Mesenteric fat pad (tissue), 1 donor: Measurements from ENCODE around the gene SLC38A11. TPM values are rescaled to one million over a fixed set of nuclear protein-coding genes. Genes with fewer than 3 reads are reported as not detected.

Experiments
- DNase-seq: peaks from one replicate; pipeline ENCODE4 v3.0.0-alpha.2; 2020; ENCODE audit warnings: low spot score
- total RNA-seq: library from RNA; stranded (reverse); fragmentation: NEBNext Ultra II Directional; extraction: Animal tissue kit (Norgen Biotek cat#: 25700); gene quantifications from one replicate; pipeline ENCODE4 v1.2.1, GENCODE V29; 2021
- donor health status: DM: yes; HTN: yes; CAD: no.

Gene SLC38A11
- total RNA-seq, 1 donor from 2014 or later = 1.1 TPM

- no peak for DNase-seq
These were observed 37.9 kb downstream of the SLC38A11 start for GRCh38 chr2:164917296-164917903.

- DNase-seq = no peak
These were observed 39.8 kb downstream of the SLC38A11 start for GRCh38 chr2:164915566-164915965.

- no peak for DNase-seq
These were observed 41.5 kb downstream of the SLC38A11 start for GRCh38 chr2:164913640-164914350.

- DNase-seq = no peak
These were observed 42.3 kb downstream of the SLC38A11 start for GRCh38 chr2:164913011-164913410.

GRCh38 chr2:164911832-164912231 lies 43.5 kb downstream of the SLC38A11 start:
- no peak for DNase-seq

DNA sequence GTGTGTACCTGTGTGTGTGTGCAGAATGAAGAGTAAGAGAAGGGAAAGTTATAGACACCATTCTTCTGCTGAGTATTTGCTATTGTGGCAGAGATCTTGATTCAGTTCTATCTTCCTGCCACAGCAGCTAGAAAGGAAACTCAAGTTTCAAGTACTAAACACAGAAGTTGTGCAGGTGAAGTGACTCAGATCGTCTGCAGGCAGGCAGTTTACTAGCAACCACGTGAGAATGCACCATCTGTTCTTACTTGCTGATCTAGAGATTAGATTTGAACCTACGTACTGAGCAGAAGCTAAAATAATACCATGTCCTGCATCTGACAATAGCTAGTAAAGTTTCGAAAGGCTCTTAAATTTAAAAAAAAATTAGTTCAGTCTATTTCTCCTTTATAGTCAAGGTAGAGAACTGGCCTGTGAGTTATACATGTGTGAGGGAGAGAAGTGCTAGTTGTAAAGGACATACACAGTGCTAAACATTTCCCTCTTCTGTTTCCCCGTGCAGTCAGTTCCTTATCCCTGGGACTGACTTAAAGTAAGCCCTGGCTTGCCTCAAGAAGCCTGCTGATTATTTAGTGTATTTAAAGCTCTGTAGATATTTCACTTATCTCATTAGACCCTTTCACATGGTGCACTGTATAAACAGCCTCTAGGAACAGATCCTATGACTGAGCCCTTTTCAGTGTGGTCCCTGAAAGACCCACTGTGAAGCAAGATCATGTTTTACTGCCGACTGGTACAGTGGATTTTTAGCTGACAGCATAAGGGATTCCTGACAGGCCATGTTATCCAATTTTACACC lies 45.0 kb downstream of the SLC38A11 start:
- DNase-seq = no peak

DNA sequence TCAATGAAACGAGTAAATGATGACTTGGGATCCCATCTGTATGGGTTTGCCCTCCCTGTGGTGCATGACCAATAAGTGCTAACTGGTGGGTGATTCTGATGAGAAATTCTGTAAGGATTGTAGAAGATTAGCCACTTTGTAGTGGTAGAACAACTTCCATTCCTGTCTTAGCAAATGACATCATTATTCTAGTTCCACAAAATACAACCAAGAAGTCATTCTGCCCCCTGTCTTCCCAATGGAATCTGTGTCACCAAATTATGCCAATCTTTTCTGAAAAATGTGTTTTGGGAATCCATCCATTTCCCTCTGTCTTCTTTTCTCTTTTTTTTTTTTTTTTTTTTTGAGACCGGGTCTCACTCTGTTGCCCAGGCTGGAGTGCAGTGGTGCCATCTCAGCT lies 48.4 kb downstream of the SLC38A11 start:
- DNase-seq = no peak

- no peak for DNase-seq
These were observed 50.0 kb downstream of the SLC38A11 start for GRCh38 chr2:164905307-164905706.

DNA sequence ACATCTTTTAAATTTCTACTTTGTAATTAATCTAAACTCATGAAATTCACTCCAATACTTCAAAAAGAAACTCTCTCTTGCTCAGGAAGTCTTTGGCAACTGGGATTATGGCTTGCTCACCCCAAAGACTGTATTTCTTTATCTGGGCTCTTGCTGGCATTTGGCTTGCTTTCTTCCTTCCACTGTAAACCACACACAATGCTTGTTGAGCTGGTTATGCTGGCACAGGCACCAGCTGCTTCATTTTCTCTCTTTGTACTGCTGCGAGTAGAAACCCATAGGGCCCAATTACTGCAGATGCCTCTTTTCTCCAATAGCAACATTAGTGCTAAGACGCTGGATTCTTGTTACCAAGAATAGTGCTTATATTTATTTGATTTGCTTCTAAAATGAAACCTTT lies 51.4 kb downstream of the SLC38A11 start:
- DNase-seq = no peak

GRCh38 chr2:164903204-164903603 lies 52.1 kb downstream of the SLC38A11 start:
- DNase-seq = no peak

- DNase-seq = no peak
These were observed 56.2 kb downstream of the SLC38A11 start for GRCh38 chr2:164899121-164899520.

DNA sequence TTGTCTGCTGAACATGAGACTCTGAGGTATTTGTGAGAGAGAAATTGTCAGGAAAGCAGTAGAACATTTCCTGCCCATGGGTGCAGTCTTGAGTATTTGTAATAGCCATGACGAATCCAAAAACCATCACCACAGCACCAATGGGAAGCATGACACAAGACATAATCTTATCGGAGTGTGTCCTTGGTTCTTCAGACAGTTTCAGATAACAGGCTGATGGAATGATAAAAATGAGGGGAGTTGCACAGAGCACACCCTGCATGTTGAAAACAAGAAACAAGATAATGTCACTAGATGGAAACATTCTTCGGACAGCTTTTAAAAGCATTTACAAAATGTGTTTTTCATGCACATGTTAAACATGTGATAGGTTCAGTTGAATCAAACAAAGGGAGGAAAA lies 56.9 kb downstream of the SLC38A11 start:
- no peak for DNase-seq

GRCh38 chr2:164897469-164898260 lies 57.7 kb downstream of the SLC38A11 start:
- DNase-seq = no peak

DNA sequence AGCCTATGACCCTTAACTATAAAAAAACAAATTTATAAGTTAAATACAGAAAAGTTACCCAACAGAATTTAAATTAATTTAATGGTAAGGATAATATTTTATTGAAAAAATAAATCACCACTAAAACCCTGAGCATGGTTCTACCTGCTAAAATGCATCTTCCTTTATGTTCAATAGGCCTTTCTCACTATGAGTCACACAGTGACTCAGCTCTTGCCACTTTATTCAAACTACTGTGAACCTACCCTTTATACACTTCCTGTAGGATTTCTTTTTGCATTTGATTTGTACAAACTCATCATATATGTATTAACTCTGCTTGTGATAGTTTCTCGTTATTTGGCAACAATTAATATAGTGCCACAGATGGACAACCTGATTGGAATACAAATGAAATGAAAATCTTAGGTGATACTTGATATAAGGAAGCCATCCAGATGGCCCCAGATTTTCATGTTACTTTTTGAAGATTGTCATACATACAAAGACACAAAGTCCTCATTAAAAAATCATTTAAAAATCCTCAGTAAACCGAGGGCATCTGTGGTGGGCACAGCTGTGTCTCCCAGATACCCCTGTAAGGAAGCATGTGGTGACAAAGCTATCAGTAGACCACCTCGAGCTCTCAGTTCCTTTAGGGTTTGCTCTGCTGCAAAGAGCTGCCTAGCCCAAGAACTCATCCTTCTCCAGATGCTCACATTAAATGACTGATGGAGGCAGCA lies 58.5 kb downstream of the SLC38A11 start:
- no peak for DNase-seq

GRCh38 chr2:164896226-164896625 lies 59.1 kb downstream of the SLC38A11 start:
- DNase-seq = no peak

DNA sequence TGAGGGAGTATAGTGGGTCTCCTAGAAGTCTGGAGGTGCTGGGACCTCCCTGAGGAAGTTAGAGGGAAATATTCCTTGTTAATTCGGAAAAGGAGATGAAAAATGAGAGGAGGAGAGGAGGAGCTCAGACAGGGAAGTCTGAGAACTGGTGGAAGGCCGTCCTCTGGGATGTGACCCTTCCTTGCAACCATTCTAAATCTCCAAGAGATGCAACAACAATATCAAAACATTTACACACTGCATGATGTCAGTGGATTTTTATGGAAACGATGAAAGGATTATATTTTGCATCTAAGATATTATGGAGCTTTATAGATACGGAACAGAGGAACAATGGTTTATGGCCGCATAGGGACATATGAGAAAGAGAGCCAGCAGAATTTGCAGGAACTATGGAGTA lies 63.9 kb downstream of the SLC38A11 start:
- DNase-seq = no peak

DNA sequence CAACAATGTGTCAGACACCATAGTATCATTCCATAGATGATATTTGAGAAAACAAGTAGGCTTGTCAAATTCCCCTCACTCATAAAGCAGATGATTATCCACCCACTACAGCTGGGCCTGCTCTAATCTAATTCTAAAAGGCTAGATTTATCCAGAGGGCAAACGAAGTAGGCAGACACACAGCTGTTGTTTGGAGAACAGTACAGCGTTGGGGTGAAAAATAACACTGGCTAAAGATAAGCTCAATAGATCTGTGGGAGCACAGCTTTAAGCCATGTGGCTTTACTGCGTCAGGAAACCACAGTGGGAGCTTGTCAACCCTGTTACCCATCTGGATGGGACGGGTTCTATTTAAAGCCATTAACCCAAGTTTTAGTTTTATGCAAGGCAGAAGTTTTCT lies 64.8 kb downstream of the SLC38A11 start:
- DNase-seq = no peak

- no peak for DNase-seq
These were observed 66.7 kb downstream of the SLC38A11 start for GRCh38 chr2:164888592-164888991.

DNA sequence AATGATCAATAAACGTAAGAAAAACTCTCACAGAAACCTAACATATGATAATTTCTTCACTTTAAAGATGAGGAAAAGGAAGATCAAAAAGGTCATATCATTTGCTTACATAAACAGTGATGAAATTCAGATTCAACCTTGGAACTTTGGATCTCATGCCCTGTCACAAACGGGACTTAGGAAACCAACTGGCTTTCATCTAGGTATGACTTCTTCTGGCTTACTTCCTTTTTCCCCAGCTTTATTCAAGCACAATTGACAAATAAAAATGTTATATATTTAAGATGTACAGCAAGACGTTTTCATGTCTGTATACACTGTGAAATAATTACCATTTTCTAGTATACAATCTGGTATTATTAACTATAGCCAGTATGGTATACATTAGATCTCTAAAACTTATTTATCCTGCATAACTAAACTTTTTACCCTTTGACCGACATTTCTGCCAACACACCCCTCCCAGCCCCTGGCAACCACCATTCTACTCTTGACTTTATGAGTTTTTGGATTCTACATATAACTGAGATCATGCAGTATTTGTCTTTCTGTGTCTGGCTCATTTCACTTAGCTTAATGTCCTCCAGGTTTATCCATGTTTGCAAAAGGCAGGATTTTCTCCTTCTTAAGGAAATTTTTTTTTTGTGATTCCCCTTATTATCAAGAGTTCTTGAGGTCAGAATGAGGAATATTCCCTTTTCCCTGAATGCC lies 67.7 kb downstream of the SLC38A11 start:
- no peak for DNase-seq

DNA sequence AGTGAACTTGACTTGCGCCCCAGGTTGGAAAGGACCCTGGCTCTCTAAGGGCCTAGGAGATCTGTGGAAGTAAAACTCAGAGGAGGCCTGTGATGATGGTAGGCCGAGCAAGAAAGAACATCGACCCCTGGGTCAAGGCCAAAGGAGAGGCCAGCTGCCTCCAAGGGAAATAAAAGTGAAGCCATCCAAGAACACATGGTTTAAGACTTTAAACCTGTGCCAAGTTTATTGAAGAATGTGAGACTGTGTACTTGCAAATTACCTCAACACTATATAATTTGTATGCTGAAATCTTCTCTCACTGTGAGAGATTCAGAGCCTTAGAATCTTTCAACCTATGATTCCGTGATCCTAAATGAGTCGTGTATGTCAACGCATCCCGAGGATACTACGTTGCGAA lies 73.0 kb downstream of the SLC38A11 start:
- no peak for DNase-seq
